ENCODE data around the gene P4HA2. TPM values are rescaled to one million over a fixed set of nuclear protein-coding genes. Genes with fewer than 3 reads are reported as not detected.

The P4HA2 gene
- total RNA-seq, 2 donors from 2014 or later, result 8.4 to 22.9 TPM

DNA sequence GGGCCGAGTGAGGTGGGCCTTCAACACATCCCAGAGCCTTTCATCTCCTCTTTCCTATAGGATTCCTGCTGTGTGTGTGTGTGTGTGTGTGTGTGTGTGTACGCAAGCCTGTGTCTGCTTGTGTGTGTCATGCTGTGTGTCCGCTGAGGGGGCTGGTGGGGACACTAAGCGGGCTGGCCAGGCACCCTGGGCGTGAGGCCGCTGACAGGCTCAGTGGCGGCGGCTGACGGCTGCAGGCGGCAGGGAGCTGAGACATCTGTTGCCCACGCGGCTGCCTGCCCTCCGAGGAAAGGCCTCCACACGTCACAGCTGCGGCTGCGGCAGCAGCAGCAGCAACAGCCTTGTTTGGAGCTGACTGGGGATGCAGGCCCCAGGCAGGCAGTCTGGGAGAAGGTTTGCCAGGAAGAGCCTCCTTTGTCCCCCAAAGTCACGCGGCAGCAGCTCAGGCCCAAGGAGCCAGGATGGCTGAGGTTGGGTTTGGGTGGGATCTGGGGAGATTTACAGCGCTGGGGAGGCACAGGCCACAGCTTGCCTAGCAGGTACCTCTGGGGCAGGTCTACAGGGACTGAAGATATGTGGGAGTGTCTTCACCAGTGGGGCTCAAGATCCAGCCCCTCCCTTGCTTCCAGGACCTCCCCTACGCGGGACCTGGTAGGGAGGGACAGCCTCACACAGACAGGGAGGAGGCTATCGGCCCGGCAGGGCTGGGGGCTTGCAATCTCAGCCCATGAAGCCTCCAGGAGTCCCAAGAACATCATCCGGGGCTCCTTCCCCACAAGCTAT is 31.6 kb upstream of the P4HA2 start:
- peaks cover 10% of the 10 kb centered on the region for H3K4me1 Mint-ChIP-seq
- no peak overlapping the region for H3K4me3 Mint-ChIP-seq
- no peaks in the 10 kb centered on the region for H3K36me3 Mint-ChIP-seq (ENCODE audit: low read depth)
- peaks cover 7% of the 10 kb centered on the region for H3K27me3 Mint-ChIP-seq
- H3K27ac Mint-ChIP-seq, result no peak overlapping the region
- no peak for ATAC-seq (replicated peaks)
- no peaks in the 10 kb centered on the region for H3K9me3 Mint-ChIP-seq

- no peak overlapping the region for H3K27ac Mint-ChIP-seq
- no peak for ATAC-seq (replicated peaks)
- peaks cover 10% of the 10 kb centered on the region for H3K4me1 Mint-ChIP-seq
- peaks cover 7% of the 10 kb centered on the region for H3K27me3 Mint-ChIP-seq
- no peaks in the 10 kb centered on the region for H3K36me3 Mint-ChIP-seq (ENCODE audit: low read depth)
- no peaks in the 10 kb centered on the region for H3K9me3 Mint-ChIP-seq
- H3K4me3 Mint-ChIP-seq, result no peak overlapping the region
Measured at GRCh38 chr5:132258102-132259068, 30.7 kb upstream of the P4HA2 start.

- no peak for ATAC-seq (replicated peaks)
- Mint-ChIP-seq H3K36me3 (ENCODE audit: low read depth) (no peaks in the 10 kb centered on the region), H3K27me3 (peaks cover 7% of the 10 kb centered on the region), H3K4me3 (no peak within 1 kb of the TSS), H3K4me1 (peaks cover 10% of the 10 kb centered on the region), H3K9me3 (no peaks in the 10 kb centered on the region), H3K27ac (no peak within 1 kb of the TSS)
Measured at GRCh38 chr5:132257131-132258101, 29.8 kb upstream of the P4HA2 start, which contains the start of gene PDLIM4. TSS of gene PDLIM4 (plus strand) at chr5:132257696. CDS start at chr5:132257735, 39 bp downstream.

- H3K4me1 Mint-ChIP-seq, result peaks cover 10% of the 10 kb centered on the region
- no peak for ATAC-seq (replicated peaks)
- H3K36me3 Mint-ChIP-seq (ENCODE audit: low read depth), result no peaks in the 10 kb centered on the region
- H3K9me3 Mint-ChIP-seq, result no peaks in the 10 kb centered on the region
- no peak overlapping the region for H3K4me3 Mint-ChIP-seq
- no peak overlapping the region for H3K27ac Mint-ChIP-seq
- H3K27me3 Mint-ChIP-seq, result peaks cover 7% of the 10 kb centered on the region
Measured at GRCh38 chr5:132256783-132257130, 29.1 kb upstream of the P4HA2 start.

DNA sequence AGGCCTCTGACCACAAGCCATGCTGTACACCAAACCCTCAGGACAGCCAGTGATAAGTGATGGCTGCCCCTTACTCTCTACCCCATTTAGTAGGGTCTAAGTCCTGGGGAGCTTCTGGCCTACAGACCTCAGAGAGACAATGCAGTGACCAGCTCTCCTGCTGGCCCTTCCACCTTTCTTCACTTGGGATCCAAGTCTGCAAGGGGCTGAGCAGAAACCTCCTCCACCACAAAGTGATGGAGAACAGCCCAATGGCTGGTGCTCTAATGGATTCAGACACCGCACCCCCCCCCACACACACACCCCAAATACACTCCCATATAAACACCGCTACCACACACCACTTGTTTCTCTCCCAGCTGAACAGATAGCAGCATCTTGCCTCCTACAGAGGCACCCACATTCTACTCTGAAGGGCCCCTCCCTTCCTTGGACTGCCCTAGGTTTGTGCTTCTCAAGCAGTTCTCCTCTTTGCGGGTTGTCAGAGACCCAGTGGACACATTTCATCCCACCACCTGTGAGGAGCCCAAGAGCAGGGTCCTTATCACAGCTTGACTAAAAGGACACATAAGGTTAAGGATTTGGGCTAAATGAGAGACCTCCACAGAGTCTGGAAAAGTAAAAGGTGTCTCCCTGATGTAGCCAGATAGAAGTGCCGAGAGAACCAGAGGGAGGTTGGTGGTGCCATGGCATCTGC is 28.6 kb upstream of the P4HA2 start:
- Mint-ChIP-seq H3K9me3 (no peaks in the 10 kb centered on the region), H3K27me3 (peaks cover 7% of the 10 kb centered on the region), H3K36me3 (ENCODE audit: low read depth) (no peaks in the 10 kb centered on the region), H3K27ac (no peak overlapping the region), H3K4me1 (peaks cover 10% of the 10 kb centered on the region), H3K4me3 (no peak overlapping the region)
- no peak for ATAC-seq (replicated peaks)

DNA sequence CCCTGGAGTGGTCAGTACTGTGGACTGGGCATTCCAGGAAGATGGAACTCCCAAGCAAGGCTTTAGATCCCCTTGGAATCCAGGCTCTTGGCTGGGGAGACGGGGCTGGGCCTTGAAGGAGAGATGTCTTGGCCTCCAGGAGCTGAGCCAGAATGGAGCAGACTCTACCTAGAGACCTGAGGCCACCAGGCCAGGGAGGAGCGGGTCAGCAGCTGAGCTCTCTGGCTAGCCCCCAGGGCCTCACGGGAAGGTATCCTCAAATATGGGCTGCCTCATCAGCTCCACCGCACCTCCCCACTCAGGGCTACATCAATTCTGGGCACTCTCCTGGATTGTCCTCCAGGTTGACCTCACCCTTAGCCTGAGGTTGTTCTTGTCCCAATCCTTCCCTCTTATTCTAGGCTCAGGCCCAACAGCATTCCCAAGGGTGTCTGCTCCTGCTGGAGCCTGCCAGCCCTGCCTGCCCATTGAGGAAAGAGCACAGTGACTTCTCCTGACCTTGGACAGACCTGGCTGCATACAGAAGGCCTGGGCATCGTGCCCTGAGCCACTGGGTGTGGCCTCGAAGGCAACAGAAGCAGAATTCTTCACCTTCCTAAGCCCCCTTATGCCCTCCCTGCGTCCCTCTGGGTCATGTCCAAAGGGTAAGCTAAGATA is 26.8 kb upstream of the P4HA2 start:
- no peak overlapping the region for H3K27ac Mint-ChIP-seq
- H3K4me1 Mint-ChIP-seq, result no peaks in the 10 kb centered on the region
- no peak for ATAC-seq (replicated peaks)

DNA sequence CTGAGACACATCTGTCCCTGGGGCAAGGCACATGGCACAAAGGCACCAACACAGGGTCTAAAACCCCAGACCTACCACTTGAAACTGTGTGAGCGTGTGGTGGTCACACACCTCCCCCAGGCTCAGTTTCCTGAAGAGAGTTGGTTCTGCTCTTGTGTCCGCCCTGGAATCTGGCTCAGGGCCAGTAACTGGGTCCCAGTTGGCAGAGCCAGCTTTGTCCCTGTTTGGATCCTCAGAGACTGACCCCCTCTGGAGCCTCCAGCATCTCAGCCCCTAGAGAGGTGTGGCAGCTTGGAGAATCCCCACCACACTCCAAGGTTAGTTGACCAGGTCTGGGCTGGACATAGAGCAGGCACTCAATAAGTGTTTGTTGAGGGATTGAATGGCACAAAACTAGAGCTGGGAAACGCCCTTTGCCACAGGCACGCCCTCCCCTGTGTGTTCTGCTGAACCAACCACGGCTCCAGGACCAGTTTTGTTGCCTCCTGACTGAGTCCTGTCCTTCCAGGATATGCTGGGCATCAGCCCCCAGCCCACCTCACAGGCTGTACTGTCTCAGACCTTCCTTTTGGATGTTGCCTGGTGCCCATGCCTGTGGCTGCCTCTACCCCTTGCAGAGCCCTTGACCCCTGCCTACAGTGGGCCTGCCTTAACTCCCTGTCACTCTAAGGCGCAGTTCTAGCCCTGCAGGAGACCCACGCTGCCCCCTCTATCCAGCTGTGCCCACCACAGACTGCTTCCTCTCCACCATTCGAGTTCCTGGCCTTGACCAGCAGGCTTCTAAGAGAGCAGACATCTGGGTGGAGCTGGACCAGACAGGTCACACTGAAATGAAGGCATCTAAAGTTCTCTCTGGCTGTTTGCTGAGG is 26.0 kb upstream of the P4HA2 start:
- H3K9me3 Mint-ChIP-seq, result no peaks in the 10 kb centered on the region
- ATAC-seq (replicated peaks), result no peak
- H3K27ac Mint-ChIP-seq, result no peak overlapping the region
- no peak overlapping the region for H3K4me3 Mint-ChIP-seq
- H3K4me1 Mint-ChIP-seq, result no peaks in the 10 kb centered on the region
- H3K36me3 Mint-ChIP-seq (ENCODE audit: low read depth), result no peaks in the 10 kb centered on the region
- H3K27me3 Mint-ChIP-seq, result peaks cover 7% of the 10 kb centered on the region

More for the DNA sequence above, 26.8 kb upstream of the P4HA2 start:
- H3K4me3 Mint-ChIP-seq, result no peak overlapping the region
- no peaks in the 10 kb centered on the region for H3K36me3 Mint-ChIP-seq (ENCODE audit: low read depth)
- no peaks in the 10 kb centered on the region for H3K9me3 Mint-ChIP-seq
- peaks cover 7% of the 10 kb centered on the region for H3K27me3 Mint-ChIP-seq

- peaks cover 7% of the 10 kb centered on the region for H3K27me3 Mint-ChIP-seq
- H3K4me3 Mint-ChIP-seq, result no peak overlapping the region
- H3K9me3 Mint-ChIP-seq, result no peaks in the 10 kb centered on the region
- no peaks in the 10 kb centered on the region for H3K4me1 Mint-ChIP-seq
- no peak for ATAC-seq (replicated peaks)
- no peaks in the 10 kb centered on the region for H3K36me3 Mint-ChIP-seq (ENCODE audit: low read depth)
- H3K27ac Mint-ChIP-seq, result no peak overlapping the region
Measured at GRCh38 chr5:132253008-132253441, 25.4 kb upstream of the P4HA2 start.

GRCh38 chr5:132251220-132251725 is 23.6 kb upstream of the P4HA2 start:
- H3K4me1 Mint-ChIP-seq, result no peaks in the 10 kb centered on the region
- H3K4me3 Mint-ChIP-seq, result no peak overlapping the region
- H3K27ac Mint-ChIP-seq, result no peak overlapping the region
- no peaks in the 10 kb centered on the region for H3K36me3 Mint-ChIP-seq (ENCODE audit: low read depth)
- peaks cover 2% of the 10 kb centered on the region for H3K27me3 Mint-ChIP-seq
- no peaks in the 10 kb centered on the region for H3K9me3 Mint-ChIP-seq
- ATAC-seq (replicated peaks), result no peak

DNA sequence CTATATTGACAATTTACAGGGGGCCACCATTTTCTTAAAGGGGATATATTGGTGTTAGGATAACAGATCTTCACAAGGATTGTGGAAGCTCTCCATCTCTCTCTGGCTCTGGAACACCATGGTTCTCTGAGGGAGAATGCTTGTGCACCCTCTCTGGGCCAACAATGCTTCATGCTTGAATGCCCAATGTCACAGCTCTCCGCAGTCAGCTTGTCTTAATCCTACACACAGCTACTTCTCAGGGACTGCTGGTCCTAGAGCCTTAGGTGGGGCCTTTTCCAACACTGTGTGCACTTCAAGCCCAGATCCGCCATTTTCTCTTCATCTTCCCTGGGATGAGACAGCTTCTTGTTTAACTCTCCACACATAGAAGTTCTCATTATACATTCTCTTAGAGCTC is 22.9 kb upstream of the P4HA2 start:
- Mint-ChIP-seq H3K4me3 (no peak overlapping the region), H3K27ac (no peak overlapping the region), H3K27me3 (no peaks in the 10 kb centered on the region), H3K9me3 (no peaks in the 10 kb centered on the region), H3K4me1 (no peaks in the 10 kb centered on the region), H3K36me3 (ENCODE audit: low read depth) (no peaks in the 10 kb centered on the region)
- no peak for ATAC-seq (replicated peaks)

DNA sequence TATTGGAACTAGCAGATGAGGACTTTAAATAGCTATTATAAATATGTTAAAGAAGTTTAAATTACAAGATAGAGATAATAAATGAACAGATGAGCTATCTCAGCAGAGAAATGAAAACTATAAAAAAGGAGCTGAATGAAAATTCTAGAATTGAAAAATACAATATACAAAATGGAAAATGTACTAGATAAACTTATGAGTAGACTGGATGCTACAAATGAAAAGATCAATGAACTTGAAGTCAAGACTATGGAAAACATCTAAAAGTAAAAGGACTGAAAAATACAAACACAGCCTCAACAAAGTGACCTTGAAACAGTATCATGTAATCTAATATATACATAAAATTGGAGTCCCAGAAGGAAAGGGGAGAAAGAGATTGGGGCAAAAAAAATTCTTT is 19.2 kb upstream of the P4HA2 start:
- no peak for ATAC-seq (replicated peaks)
- Mint-ChIP-seq H3K27ac (no peak overlapping the region), H3K4me1 (no peaks in the 10 kb centered on the region), H3K4me3 (no peak overlapping the region), H3K9me3 (peaks cover 12% of the 10 kb centered on the region), H3K27me3 (peaks cover 10% of the 10 kb centered on the region), H3K36me3 (ENCODE audit: low read depth) (no peaks in the 10 kb centered on the region)

DNA sequence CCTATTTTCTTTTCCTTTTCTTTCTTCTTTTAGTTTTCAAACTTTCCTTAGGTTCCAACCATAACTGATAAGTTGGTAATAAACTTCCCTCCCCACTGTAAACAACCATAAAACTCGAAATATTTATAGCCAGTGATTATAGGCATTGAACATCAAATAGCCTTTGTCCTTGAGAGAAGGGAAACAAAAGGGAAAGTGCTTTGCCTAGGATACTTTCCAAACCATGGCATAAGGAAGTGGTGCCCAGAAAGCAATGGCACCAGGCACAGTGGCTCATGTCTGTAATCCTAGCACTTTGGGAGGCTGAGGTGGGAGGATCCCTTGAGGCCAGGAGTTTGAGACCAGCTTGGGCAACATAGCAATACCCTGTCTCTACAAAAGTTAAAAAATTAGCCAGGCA is 17.9 kb upstream of the P4HA2 start:
- Mint-ChIP-seq H3K4me1 (no peaks in the 10 kb centered on the region), H3K36me3 (ENCODE audit: low read depth) (no peaks in the 10 kb centered on the region), H3K4me3 (no peak overlapping the region), H3K27me3 (peaks cover 10% of the 10 kb centered on the region), H3K9me3 (peaks cover 12% of the 10 kb centered on the region), H3K27ac (no peak overlapping the region)
- ATAC-seq (replicated peaks), result no peak

Measured in activated T-helper 17 cell treated with anti-CD3 and anti-CD28 coated beads, Interleukin-2, amount 50 U/mL, for 72 hours (primary cell).